Upper lobe of right lung (tissue), 1 donor: ENCODE measurements around the gene TCL1B. TPM values are rescaled to one million over a fixed set of nuclear protein-coding genes. Genes with fewer than 3 reads are reported as not detected.

ENCODE experiments used
- ATAC-seq: fragments of 200-7000 bp; cut with Tn5 transposase; one replicate; pipeline ENCODE4 v1.9.1; 2020; ENCODE audit warnings: mild to moderate bottlenecking, moderate library complexity
- DNase-seq: peaks from one replicate; pipeline ENCODE4 v3.0.0-alpha.2; 2020
- H3K27ac ChIP-seq: fragments of 200-600 bp; one replicate; pipeline ENCODE4 v1.8.0; 2022
- H3K27me3 ChIP-seq: fragments of 200-600 bp; one replicate; pipeline ENCODE4 v1.8.0; 2022; ENCODE audit warnings: mild to moderate bottlenecking
- H3K36me3 ChIP-seq: fragments of 200-600 bp; one replicate; pipeline ENCODE4 v1.8.0; 2022
- H3K4me1 ChIP-seq: fragments of 200-600 bp; one replicate; pipeline ENCODE4 v1.8.0; 2022
- H3K4me3 ChIP-seq: fragments of 200-600 bp; one replicate; pipeline ENCODE4 v1.8.0; 2022; ENCODE audit warnings: mild to moderate bottlenecking
- H3K9me3 ChIP-seq: fragments of 200-600 bp; one replicate; pipeline ENCODE4 v1.8.0; 2022
- CTCF ChIP-seq: fragments of 200-600 bp; IDR thresholded peaks from one replicate; pipeline ENCODE4 v1.8.0; 2022; ENCODE audit warnings: antibody characterized with exemption
- intact Hi-C: fragments of 100-400 bp; cut with DNase I; formaldehyde crosslinking; loops from one replicate; pipeline ENCODE4 v1.11.0; 2022
- total RNA-seq: library from RNA; stranded (reverse); fragmentation: NEBNext Ultra II Directional; extraction: Animal tissue kit (Norgen Biotek cat#: 25700); gene quantifications from one replicate; pipeline ENCODE4 v1.2.1, GENCODE V29; 2021
- donor health status: DM: no; HTN: yes; CAD: no; lungs with severe emphysema.

Gene TCL1B
- total RNA-seq, 1 donor from 2014 or later, result not detected

GRCh38 chr14:95707327-95707726 lies 21.1 kb downstream of the TCL1B start:
- no peaks in the 10 kb centered on the region for H3K36me3 ChIP-seq
- no peaks in the 10 kb centered on the region for H3K4me1 ChIP-seq
- H3K4me3 ChIP-seq, result no peak overlapping the region
- intact Hi-C loops, result no loop called here
- no peak for DNase-seq
- H3K27me3 ChIP-seq, result peaks cover 11% of the 10 kb centered on the region
- no peak for TF ChIP-seq CTCF
- H3K9me3 ChIP-seq, result no peaks in the 10 kb centered on the region
- no peak for ATAC-seq
- no peak overlapping the region for H3K27ac ChIP-seq

GRCh38 chr14:95710106-95710505 lies 23.9 kb downstream of the TCL1B start:
- no peak for DNase-seq
- Histone ChIP-seq H3K27ac (no peak overlapping the region), H3K4me1 (no peaks in the 10 kb centered on the region), H3K9me3 (no peaks in the 10 kb centered on the region), H3K27me3 (peaks cover 15% of the 10 kb centered on the region), H3K4me3 (no peak overlapping the region), H3K36me3 (no peaks in the 10 kb centered on the region)
- ATAC-seq, result no peak
- intact Hi-C loops, result no loop called here
- TF ChIP-seq CTCF, result no peak

GRCh38 chr14:95711476-95712176 lies 25.4 kb downstream of the TCL1B start:
- ATAC-seq, result no peak
- DNase-seq, result no peak
- peaks cover 14% of the 10 kb centered on the region for H3K27me3 ChIP-seq
- TF ChIP-seq CTCF, result no peak
- no peaks in the 10 kb centered on the region for H3K4me1 ChIP-seq
- no peaks in the 10 kb centered on the region for H3K9me3 ChIP-seq
- intact Hi-C loops, result no loop called here
- H3K27ac ChIP-seq, result no peak overlapping the region
- no peak overlapping the region for H3K4me3 ChIP-seq
- no peaks in the 10 kb centered on the region for H3K36me3 ChIP-seq

GRCh38 chr14:95712398-95712797 lies 26.2 kb downstream of the TCL1B start:
- intact Hi-C loops, result no loop called here
- no peak overlapping the region for H3K27ac ChIP-seq
- TF ChIP-seq CTCF, result no peak

GRCh38 chr14:95713596-95714371 lies 27.6 kb downstream of the TCL1B start, which contains the start of gene TCL1A:
Gene TCL1A, minus strand, starts transcription at chr14:95714125. Its CDS starts 59 bp downstream, at chr14:95714066.
- no peak for ATAC-seq

More at GRCh38 chr14:95712398-95712797, 26.2 kb downstream of the TCL1B start:
- no peak for DNase-seq
- no peak overlapping the region for H3K4me3 ChIP-seq
- no peaks in the 10 kb centered on the region for H3K4me1 ChIP-seq
- peaks cover 14% of the 10 kb centered on the region for H3K27me3 ChIP-seq
- no peak for ATAC-seq
- H3K36me3 ChIP-seq, result no peaks in the 10 kb centered on the region
- H3K9me3 ChIP-seq, result no peaks in the 10 kb centered on the region

More at GRCh38 chr14:95713596-95714371, 27.6 kb downstream of the TCL1B start, which contains the start of gene TCL1A:
- Histone ChIP-seq H3K4me3 (no peak within 1 kb of the TSS), H3K9me3 (no peaks in the 10 kb centered on the region), H3K36me3 (no peaks in the 10 kb centered on the region), H3K27ac (no peak within 1 kb of the TSS), H3K4me1 (no peaks in the 10 kb centered on the region), H3K27me3 (peaks cover 14% of the 10 kb centered on the region)
- DNase-seq, result no peak
- TF ChIP-seq CTCF, result no peak
- intact Hi-C loops, result no loop called here
